ENCODE results near the gene PLCB4.

GRCh38 chr20:9415426-9415825 lies 346.5 kb downstream of the PLCB4 start:
- TF ChIP-seq CTCF (conservative IDR thresholded peaks at IDR 0.05 in 1 of 2, IDR thresholded peaks at IDR 0.05 in 1 of 2; ENCODE audit: extremely low read depth in 1 of 2, insufficient read depth in 1 of 2, low read depth in 1 of 2, low read length in 2 of 2) (no peak), EZH2 (IDR thresholded peaks at IDR 0.05; ENCODE audit: borderline replicate concordance, low read length) (no peak)
